ENCODE measurements around the gene TRIM17.

DNA sequence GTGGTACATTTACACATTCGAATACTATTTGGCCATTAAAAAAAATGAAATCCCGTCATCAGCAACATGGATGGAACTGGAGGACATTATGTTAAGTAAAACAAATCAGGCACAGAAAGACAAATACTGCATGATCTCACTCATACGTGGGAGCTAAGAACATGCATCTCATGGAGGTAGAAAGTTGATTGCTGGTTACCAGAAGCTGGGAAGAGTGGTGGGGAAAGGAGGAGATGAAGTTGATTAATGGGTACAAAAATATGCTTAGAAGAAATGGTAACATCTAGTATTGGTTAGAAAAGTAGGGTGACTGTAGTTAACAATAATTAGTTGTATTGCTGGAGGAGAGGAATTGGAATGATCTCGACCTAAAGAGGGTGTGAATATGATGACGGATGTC, 45.9 kb upstream of the TRIM17 start:
- TF ChIP-seq, protein P1, sequence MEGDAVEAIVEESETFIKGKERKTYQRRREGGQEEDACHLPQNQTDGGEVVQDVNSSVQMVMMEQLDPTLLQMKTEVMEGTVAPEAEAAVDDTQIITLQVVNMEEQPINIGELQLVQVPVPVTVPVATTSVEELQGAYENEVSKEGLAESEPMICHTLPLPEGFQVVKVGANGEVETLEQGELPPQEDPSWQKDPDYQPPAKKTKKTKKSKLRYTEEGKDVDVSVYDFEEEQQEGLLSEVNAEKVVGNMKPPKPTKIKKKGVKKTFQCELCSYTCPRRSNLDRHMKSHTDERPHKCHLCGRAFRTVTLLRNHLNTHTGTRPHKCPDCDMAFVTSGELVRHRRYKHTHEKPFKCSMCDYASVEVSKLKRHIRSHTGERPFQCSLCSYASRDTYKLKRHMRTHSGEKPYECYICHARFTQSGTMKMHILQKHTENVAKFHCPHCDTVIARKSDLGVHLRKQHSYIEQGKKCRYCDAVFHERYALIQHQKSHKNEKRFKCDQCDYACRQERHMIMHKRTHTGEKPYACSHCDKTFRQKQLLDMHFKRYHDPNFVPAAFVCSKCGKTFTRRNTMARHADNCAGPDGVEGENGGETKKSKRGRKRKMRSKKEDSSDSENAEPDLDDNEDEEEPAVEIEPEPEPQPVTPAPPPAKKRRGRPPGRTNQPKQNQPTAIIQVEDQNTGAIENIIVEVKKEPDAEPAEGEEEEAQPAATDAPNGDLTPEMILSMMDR (tag by site-specific recombination; IDR thresholded peaks at IDR 0.05), result no peak
- TF ChIP-seq, protein P2, sequence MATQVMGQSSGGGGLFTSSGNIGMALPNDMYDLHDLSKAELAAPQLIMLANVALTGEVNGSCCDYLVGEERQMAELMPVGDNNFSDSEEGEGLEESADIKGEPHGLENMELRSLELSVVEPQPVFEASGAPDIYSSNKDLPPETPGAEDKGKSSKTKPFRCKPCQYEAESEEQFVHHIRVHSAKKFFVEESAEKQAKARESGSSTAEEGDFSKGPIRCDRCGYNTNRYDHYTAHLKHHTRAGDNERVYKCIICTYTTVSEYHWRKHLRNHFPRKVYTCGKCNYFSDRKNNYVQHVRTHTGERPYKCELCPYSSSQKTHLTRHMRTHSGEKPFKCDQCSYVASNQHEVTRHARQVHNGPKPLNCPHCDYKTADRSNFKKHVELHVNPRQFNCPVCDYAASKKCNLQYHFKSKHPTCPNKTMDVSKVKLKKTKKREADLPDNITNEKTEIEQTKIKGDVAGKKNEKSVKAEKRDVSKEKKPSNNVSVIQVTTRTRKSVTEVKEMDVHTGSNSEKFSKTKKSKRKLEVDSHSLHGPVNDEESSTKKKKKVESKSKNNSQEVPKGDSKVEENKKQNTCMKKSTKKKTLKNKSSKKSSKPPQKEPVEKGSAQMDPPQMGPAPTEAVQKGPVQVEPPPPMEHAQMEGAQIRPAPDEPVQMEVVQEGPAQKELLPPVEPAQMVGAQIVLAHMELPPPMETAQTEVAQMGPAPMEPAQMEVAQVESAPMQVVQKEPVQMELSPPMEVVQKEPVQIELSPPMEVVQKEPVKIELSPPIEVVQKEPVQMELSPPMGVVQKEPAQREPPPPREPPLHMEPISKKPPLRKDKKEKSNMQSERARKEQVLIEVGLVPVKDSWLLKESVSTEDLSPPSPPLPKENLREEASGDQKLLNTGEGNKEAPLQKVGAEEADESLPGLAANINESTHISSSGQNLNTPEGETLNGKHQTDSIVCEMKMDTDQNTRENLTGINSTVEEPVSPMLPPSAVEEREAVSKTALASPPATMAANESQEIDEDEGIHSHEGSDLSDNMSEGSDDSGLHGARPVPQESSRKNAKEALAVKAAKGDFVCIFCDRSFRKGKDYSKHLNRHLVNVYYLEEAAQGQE (tag by site-specific recombination; IDR thresholded peaks at IDR 0.05), result no peak
- TF ChIP-seq SP2 (tag by site-specific recombination; IDR thresholded peaks at IDR 0.05) (no peak), ZSCAN23 (tag by site-specific recombination; IDR thresholded peaks at IDR 0.05) (no peak), ZNF274 (IDR thresholded peaks at IDR 0.05; ENCODE audit: low read length) (no peak), ZNF274 (tag by site-specific recombination; IDR thresholded peaks at IDR 0.05; ENCODE audit: borderline replicate concordance) (no peak), ZFP3 (tag by site-specific recombination; IDR thresholded peaks at IDR 0.05; ENCODE audit: low read depth) (no peak), GLI2 (tag by site-specific recombination; IDR thresholded peaks at IDR 0.05; ENCODE audit: borderline replicate concordance, low read depth) (no peak)

Measured in HEK293 (cell line).